ENCODE measurements around the gene ABHD5. TPM values are rescaled to one million over a fixed set of nuclear protein-coding genes. Genes with fewer than 3 reads are reported as not detected.

ABHD5 gene
- total RNA-seq, 1 donor: 37.6 TPM

DNA sequence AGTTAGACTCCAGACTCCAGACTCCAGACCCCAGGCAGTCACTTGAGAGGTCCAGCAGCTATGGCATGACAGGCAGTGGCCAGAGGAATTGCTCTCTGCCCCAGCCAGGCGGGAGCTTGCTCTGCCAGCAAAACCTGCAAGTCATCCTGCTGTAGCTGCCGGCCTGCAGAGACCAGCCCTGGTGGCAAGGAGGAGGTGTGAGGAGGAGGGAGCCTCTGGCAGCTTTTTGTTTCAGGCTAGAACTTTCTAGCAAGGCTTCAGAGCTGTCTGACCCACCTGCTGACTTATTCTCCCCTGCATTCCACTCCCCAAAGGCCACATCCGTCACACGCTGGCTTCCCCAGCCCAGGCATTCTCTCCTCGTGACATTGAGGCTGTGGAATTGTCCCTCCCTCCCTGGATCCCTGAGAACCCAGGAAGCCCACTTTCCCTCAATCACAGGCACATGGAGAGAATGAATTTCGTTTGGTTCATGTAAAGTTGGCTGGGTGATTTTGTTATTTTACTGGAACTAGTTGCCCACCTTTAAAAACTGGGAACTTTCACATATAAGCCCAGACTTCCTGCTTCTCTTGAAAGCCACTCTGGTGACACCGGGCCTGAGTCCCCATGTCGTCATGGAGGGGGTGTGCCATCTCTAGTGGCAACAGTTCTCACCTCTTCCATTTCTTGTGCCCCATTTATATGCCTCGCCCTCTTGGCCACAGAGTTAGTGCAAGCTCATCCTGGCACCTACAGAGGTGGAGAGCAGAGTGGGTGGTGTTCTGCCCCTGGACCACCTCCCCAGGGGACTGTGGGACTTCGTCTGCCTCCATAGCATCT is 82.7 kb downstream of the ABHD5 start:
- no peak overlapping the region for H3K4me3 ChIP-seq (ENCODE audit: insufficient read depth, low read length)
- no peaks in the 10 kb centered on the region for H3K36me3 ChIP-seq (ENCODE audit: insufficient read depth, low read length)
- TF ChIP-seq, protein P1, sequence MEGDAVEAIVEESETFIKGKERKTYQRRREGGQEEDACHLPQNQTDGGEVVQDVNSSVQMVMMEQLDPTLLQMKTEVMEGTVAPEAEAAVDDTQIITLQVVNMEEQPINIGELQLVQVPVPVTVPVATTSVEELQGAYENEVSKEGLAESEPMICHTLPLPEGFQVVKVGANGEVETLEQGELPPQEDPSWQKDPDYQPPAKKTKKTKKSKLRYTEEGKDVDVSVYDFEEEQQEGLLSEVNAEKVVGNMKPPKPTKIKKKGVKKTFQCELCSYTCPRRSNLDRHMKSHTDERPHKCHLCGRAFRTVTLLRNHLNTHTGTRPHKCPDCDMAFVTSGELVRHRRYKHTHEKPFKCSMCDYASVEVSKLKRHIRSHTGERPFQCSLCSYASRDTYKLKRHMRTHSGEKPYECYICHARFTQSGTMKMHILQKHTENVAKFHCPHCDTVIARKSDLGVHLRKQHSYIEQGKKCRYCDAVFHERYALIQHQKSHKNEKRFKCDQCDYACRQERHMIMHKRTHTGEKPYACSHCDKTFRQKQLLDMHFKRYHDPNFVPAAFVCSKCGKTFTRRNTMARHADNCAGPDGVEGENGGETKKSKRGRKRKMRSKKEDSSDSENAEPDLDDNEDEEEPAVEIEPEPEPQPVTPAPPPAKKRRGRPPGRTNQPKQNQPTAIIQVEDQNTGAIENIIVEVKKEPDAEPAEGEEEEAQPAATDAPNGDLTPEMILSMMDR (IDR thresholded peaks at IDR 0.05; ENCODE audit: extremely low read depth, low read depth, low read length): no peak
- no peaks in the 10 kb centered on the region for H4K20me1 ChIP-seq (ENCODE audit: insufficient read depth, low read length)
- H3K4me2 ChIP-seq (ENCODE audit: insufficient read depth, low read length): no peak overlapping the region
- H3K27me3 ChIP-seq (ENCODE audit: insufficient read depth, low read length): no peaks in the 10 kb centered on the region
- peak overlapping the region; percentile 44 for H2AFZ ChIP-seq (ENCODE audit: low read length)
- no peaks in the 10 kb centered on the region for H3K9me3 ChIP-seq (ENCODE audit: low read depth, low read length)
- peaks cover 20% of the 10 kb centered on the region for H3K4me1 ChIP-seq (ENCODE audit: insufficient read depth, low read length)
- H3K79me2 ChIP-seq (ENCODE audit: insufficient read depth, low read length): no peaks in the 10 kb centered on the region
- no peak overlapping the region for H3K27ac ChIP-seq (ENCODE audit: low read depth, low read length)
- DNase-seq (ENCODE audit: insufficient read length, low spot score, missing footprints): no peak

DNA sequence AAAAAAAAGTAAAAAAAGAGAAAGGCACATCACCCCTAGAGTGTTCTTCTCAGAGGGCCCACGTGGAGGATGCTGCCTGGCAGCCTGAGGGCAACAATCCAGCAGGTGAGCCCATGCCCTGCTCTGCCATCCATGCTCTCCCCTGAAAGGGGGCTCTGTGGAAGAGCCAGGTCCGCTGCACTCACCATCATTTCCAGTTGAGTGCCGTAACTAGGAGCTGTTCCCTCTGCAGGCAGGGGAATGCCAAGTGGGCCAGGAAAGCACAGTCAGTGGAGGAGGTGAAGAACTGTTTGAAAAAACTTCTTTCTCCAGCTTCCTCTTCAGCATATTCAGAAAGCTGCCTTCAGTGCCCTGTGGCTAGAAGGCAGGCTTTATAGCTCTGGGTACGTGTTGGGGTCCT is 84.1 kb downstream of the ABHD5 start:
- no peaks in the 10 kb centered on the region for H3K79me2 ChIP-seq (ENCODE audit: insufficient read depth, low read length)
- no peaks in the 10 kb centered on the region for H3K36me3 ChIP-seq (ENCODE audit: insufficient read depth, low read length)
- H4K20me1 ChIP-seq (ENCODE audit: insufficient read depth, low read length): no peaks in the 10 kb centered on the region
- H3K4me1 ChIP-seq (ENCODE audit: insufficient read depth, low read length): peaks cover 10% of the 10 kb centered on the region
- no peak overlapping the region for H3K4me2 ChIP-seq (ENCODE audit: insufficient read depth, low read length)
- no peak overlapping the region for H3K27ac ChIP-seq (ENCODE audit: low read depth, low read length)
- H2AFZ ChIP-seq (ENCODE audit: low read length): no peak overlapping the region
- DNase-seq (ENCODE audit: insufficient read length, low spot score, missing footprints): no peak
- H3K27me3 ChIP-seq (ENCODE audit: insufficient read depth, low read length): peaks cover 3% of the 10 kb centered on the region
- H3K4me3 ChIP-seq (ENCODE audit: insufficient read depth, low read length): no peak overlapping the region
- TF ChIP-seq, protein P1 (IDR thresholded peaks at IDR 0.05; ENCODE audit: extremely low read depth, low read depth, low read length): no peak
- H3K9me3 ChIP-seq (ENCODE audit: low read depth, low read length): no peaks in the 10 kb centered on the region

DNA sequence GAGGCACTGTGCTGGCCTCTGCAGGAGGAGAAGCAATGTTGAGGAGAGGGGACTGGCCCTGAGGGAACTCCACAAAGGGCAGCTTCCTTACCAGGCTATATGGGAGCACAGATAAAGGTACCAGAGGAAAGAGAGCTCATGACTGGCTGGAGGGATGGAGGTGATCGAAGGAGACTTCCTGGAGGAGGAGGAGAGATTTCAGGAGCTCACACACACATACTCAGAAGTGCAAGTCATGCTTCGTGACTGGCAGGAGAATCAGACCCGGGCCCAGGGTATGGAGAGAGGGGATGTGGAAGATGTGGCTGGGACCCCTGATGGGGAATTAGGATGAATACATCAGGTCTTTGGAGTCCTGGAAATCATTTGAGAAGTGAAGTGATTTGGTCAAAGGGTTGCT is 85.4 kb downstream of the ABHD5 start:
- Histone ChIP-seq H2AFZ (ENCODE audit: low read length) (no peak overlapping the region), H3K79me2 (ENCODE audit: insufficient read depth, low read length) (no peaks in the 10 kb centered on the region), H3K9me3 (ENCODE audit: low read depth, low read length) (no peaks in the 10 kb centered on the region), H3K27me3 (ENCODE audit: insufficient read depth, low read length) (peaks cover 3% of the 10 kb centered on the region), H3K27ac (ENCODE audit: low read depth, low read length) (no peak overlapping the region), H3K4me2 (ENCODE audit: insufficient read depth, low read length) (no peak overlapping the region), H3K4me3 (ENCODE audit: insufficient read depth, low read length) (no peak overlapping the region), H3K36me3 (ENCODE audit: insufficient read depth, low read length) (no peaks in the 10 kb centered on the region), H3K4me1 (ENCODE audit: insufficient read depth, low read length) (no peaks in the 10 kb centered on the region), H4K20me1 (ENCODE audit: insufficient read depth, low read length) (no peaks in the 10 kb centered on the region)
- TF ChIP-seq, protein P1 (IDR thresholded peaks at IDR 0.05; ENCODE audit: extremely low read depth, low read depth, low read length): no peak
- DNase-seq (ENCODE audit: insufficient read length, low spot score, missing footprints): no peak

DNA sequence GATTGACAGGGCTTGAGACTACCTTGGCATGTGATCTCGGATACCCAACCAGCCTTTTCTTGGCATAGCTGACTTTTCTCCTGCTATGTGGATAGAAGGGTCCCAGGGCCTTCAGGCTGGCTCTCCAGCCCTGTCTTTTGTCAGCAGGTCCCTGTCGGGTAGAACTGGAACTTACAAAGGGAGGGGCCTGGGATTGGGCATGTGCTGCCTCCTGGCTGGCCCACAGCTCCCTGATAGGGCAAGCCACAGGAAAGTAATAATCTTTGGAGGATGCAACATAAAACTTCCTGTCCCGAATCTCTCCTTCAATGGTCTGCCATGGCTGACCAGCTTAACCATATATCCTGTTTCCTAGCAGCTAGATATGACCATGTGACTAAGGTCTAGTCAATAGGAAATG is 89.1 kb downstream of the ABHD5 start:
- H4K20me1 ChIP-seq (ENCODE audit: insufficient read depth, low read length): no peaks in the 10 kb centered on the region
- no peak overlapping the region for H2AFZ ChIP-seq (ENCODE audit: low read length)
- no peaks in the 10 kb centered on the region for H3K4me1 ChIP-seq (ENCODE audit: insufficient read depth, low read length)
- H3K9me3 ChIP-seq (ENCODE audit: low read depth, low read length): no peaks in the 10 kb centered on the region
- H3K27me3 ChIP-seq (ENCODE audit: insufficient read depth, low read length): peaks cover 3% of the 10 kb centered on the region
- H3K27ac ChIP-seq (ENCODE audit: low read depth, low read length): no peak overlapping the region
- no peak for DNase-seq (ENCODE audit: insufficient read length, low spot score, missing footprints)
- H3K36me3 ChIP-seq (ENCODE audit: insufficient read depth, low read length): no peaks in the 10 kb centered on the region
- H3K4me3 ChIP-seq (ENCODE audit: insufficient read depth, low read length): no peak overlapping the region
- no peak overlapping the region for H3K4me2 ChIP-seq (ENCODE audit: insufficient read depth, low read length)
- H3K79me2 ChIP-seq (ENCODE audit: insufficient read depth, low read length): no peaks in the 10 kb centered on the region
- TF ChIP-seq, protein P1 (IDR thresholded peaks at IDR 0.05; ENCODE audit: extremely low read depth, low read depth, low read length): no peak

Measured in osteoblast (primary cell).